CD4-positive, alpha-beta T cell treated with Interleukin-12 subunit alpha and Interleukin-12 subunit beta, for 1 hour (primary cell): ENCODE measurements around the gene THSD7A.
"Not testable (repeated sequence)": the region's sequence is repeated elsewhere in the genome, so short reads cannot be mapped to it uniquely, and the experiment has no call there.

Experiments used
- DNase-seq: peaks from one replicate; pipeline ENCODE4 v3.0.0-alpha.2; 2020

Gene THSD7A

DNA sequence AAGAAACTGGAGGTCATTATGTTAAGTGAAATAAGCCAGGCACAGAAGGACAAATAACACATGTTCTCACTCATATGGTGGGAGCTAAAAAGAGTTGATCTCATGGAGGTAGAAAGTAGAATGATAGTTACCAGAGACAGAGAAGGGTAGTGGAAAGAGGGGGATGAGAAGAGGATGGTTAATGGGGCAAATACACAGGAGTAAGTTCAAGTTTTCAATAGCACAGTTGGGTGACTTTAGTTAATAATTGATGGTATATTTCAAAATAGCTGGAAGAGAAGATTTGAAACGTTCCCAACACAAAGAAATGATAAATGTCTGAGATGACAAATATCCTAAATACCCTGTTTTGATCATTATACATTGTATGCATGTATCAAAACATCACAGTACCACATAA, 261.8 kb downstream of the THSD7A start:
- DNase-seq, result no peak

DNA sequence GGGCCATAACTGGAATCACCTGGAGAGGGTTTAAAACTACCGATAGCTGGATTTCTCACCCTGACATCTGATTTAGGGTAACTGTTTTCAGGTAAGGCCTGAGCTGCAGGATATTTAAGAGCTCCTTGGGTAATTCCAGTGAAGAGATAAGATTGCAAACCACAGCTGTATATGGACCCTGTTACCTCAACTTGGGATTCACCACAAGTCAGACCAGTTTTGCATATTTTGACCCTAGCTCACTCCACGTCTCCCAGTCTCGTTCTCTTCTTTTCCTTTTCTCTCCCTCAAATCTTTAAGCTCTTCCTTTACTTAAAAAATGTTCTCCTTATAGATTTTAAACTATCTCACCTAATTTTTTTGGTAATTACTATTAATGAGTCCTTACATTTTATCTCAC, 264.4 kb downstream of the THSD7A start:
- no peak for DNase-seq

DNA sequence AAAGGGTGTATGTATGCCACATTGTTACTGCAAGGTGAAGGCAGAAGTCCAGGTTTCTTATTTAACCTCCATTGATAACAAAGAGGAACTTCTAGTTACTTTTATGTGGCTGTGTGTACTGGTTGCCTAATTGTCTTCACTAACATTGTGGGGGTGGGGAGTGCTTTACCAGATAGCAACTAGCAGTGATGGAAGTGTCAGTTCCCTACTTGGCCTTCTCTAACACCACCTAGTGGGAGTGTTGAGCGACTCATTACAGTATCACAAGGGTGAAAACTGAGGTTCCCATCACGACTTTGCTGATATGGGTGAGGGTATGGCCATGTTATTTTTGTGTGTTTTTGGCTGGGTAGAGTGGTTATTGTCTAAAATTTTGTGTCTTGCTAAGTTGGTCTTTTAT, 274.4 kb downstream of the THSD7A start:
- no peak for DNase-seq

DNA sequence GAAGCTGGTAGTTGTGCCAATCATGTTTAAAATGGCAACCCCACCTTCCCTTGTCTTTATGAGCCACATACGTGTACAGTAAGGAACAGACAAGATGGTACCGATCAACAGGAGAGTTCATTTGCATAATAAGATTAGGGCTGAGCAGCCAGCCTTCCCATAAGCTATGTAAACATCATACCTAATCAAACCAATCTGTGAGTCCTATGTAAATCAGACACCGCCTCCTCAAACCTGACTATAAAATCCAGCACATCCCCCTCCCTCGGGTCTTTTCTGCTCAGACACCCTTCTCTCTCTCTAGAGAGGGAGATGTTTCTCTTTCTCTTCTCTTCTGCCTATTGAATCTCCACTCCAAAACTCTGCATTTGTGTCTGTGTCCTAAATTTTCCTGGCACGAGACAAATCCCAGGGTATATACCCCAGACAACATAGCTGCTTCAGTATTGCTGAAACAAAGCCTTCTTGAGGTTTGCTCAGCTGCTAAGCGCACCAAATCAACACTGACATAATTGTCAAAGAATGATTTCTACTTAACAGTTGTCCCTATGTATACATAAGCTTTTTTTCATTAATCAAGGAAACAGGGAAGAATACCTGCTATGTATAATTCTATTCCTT, 279.2 kb downstream of the THSD7A start:
- no peak for DNase-seq

DNA sequence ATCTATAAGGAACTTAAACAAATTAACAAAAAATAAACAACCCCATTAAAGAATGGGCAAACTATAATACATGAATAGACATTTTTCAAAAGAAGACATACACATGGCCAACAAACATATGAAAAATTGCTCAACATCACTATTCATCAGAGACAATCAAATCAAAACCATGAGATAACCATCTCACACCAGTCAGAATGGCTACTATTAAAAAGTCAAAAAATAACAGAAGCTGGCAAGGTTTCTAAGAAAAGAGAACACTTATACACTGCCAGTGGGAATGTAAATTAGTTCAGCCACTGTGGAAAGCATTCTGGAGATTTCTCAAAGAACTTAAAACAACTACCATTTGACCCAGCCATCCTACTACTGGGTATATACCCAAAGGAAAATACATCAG, 280.5 kb downstream of the THSD7A start:
- DNase-seq, result no peak

DNA sequence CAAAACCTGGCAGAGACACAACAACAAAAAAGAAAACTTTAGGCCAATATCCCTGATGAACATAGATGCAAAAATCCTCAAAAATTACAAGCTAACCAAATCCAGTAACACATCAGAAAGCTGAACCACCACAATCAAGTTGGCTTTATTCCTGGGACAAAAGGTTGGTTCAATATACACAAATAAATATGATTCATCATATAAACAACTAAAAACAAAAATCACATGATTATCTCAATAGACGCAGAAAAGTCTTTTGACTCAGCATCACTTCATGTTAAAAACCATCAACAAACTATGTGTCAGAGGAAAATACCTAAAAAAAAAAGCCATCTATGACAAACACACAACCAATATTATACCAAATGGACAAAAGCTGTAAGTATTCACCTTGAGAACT, 283.5 kb downstream of the THSD7A start:
- DNase-seq, result no peak

DNA sequence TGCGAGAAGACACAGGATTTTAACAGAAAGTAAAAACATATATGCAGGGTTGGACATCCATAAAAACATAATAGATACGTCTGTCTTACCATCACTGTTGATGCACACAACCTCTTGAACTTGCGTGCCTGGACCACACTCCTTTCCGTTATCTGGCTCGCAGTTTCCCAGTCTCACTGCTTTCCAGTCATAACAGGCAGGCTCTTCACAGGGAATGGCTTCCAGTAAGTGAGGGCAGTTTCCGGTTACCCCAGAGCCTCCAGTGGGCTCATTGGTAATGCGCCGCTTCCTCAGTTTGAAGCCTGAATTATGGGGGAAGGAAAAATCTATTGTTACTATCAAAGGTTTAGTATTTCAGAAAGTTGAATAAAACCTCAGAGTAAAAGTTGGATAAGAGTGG, 290.7 kb downstream of the THSD7A start:
- no peak for DNase-seq

DNA sequence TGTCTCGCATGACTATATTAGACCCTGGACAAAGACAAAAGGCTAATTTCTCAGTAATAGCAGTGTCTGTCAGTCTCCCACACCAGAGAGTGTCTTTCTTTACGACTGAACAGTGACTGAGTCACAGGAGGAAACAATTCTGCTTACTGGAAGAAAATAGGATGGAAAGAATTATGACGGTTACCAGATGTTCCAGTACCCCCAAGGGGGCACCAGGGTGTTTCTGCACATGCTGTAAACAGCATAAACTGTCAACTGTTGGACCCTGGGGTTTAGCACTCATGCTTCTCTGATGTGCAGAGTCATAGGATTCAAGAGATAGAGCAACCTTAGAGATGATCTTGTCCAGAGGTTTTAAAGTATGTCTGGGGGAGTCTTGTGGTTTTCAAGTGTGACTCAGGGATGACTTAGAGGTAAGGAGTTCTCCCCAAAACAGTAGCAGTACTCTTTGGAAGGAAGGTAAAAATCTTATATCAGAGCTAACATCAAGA, 291.7 kb downstream of the THSD7A start:
- DNase-seq, result no peak

DNA sequence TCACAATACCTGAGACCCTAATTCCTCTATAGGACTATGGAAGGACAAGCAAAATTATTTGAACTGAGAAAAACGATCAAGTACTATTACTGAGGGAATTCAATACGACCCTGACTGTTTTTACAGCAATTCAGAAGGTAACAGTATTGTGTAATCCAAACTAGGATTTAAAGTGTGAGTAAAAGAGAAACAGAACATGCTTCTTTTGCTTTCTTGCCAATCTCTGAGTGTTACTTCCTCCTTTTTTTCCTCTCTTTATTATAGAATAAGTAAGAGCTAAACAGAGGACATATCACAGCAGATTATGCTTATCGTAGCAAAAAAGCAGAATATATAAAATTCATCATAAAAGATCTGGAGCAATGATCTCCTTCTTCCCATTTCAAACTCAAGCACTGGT, 292.1 kb downstream of the THSD7A start:
- no peak for DNase-seq

DNA sequence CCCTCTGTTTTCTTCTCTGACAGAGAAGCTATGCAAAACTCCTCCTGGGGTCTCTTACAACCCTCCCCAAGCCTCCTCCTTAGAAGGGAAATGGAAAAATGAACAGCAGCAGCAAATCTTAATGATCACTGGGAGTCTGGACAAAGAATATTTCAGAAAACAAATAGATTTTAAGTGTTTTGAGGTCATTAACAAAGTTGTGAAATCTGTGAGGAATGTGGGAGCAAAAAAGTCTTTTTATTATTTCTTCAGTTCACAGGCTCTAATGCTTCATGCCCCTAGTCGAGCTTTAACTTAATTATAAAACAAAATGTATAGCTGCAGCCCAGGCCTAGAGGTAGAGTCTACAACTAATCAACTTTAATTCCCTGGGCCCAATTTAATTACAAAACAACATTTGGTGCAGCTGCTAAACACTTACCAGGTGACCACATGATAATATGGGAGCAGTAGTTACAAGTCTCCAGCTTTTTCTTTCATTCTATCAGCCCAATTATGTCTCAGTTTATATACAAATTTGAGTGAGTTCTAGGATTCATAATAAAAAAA, 293.2 kb downstream of the THSD7A start:
- DNase-seq, result no peak

DNA sequence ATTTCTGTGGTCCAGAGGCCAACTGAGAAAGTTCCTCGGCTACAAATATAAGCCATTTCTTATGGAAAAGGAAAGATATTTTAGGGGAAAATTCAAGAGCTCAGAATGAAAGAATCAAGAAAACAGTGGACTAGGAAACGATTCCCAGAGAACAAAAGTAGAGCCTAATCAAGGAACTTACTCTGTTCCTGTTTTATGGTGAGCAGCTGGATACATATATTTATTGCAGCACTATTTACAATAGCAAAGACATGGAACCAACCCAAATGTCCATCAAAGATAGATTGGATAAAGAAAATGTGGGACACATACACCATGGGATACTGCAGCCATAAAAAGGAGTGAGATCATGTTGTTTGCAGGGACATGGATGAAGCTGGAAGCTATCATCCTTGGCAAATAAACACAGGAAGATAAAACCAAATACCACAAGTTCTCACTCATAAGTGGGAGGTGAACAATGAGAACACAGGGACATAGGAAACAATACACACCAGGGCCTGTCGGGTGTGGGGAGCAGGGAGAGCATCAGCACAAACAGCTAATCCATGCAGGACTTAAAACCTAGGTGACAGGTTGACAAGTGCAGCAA, 298.7 kb downstream of the THSD7A start:
- DNase-seq, result no peak

DNA sequence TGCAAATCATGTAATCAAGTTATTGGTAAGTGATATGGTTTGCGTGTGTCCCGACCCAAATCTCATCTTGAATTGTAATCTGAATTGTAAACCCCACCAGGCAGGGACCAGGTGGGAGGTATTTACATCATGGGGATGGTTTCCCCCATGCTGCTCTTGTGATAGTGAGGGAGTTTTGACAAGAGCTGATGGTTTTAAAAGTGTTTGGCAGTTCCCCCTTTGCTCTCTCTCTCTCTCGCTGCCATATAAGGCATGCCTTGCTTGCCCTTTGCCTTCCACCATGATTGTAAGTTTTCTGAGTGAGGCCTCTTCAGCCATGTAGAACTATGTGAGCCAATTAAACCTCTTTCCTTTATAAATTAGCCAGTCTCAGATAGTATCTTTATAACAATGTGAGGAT, 302.6 kb downstream of the THSD7A start:
- DNase-seq, result no peak

DNA sequence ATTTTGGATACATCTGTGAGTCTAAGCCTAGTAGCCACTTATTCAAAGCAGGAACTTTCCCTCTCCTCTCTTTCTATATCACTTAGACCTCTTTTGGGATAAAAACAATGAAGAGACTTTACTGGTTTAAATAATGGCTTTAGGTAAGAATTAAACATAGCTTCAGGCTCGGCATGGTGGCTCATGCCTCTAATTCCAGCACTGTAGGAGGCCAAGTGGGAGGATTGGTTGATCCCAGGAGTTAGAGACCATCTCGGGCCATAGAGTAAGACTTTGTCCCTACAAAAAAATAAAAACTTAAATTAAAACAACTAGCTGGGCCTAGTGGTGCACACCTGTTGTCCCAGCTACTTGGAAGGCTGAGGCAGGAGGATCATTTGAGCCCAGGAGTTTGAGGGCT, 304.3 kb downstream of the THSD7A start:
- DNase-seq, result no peak

DNA sequence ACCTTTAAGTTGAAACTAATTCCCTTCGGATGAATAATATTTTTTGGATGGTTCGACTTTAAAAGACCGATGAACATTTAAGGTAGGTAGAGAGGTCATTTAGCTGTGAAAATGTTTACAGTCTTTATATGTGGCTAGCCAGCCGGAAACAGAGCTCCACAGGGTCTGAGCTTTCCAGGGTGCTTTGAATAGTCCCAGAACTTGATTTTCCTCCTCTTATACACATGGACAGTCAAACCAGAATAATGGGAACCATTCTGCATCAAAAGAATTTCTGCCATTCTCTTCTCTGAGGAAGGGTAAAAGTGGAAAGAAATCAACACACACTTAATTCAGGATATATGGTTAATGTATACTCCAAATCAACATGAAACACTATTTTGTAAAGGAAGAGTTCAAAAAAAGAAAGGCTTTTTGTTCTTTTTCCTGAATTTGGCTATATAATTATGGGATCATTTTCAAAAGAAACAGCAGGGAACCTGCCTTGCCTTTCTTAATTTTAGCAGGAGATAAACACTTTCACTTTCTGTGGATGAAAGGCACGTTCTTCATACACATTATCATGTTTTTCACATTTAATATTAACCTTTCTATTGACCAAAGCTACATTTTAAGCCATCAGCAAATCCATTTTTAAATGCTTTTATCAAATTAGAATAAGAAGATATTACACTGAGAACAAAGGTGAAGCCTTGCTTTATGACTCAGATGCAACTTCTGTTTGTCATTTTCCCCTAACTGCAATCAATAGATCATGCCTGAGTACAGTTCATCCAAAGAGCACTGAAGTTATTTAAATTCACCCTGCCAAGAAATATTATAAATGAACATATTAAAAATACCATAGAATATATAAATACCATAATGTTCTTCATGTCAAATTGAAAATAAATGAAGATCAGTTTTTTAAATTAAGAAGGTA, 307.3 kb downstream of the THSD7A start:
- DNase-seq, result no peak

DNA sequence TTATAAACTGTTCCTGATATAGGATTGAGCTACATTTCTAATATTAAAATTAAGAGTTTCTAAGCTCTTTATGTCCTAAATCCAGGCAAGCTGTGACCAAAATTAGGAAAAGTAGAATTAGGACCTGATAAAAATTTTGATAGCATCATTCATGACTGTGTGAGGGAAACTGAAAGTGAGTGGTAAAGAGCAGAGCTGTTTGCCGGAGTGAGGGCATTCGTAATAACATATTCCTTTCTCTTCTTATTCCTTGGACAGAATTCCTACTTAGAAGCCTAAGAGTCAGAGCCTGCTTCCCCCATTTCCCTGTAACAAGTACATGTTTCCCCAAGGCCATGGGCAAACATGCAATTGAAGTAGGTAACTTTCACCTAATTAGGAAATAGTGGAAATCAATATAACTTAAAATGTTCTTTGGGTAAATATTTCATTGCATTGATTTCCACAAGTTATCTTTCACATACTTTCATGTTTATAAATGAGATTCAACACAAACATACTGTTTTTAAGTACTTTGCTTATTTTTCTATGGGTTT, 310.0 kb downstream of the THSD7A start:
- not testable (repeated sequence) for DNase-seq

DNA sequence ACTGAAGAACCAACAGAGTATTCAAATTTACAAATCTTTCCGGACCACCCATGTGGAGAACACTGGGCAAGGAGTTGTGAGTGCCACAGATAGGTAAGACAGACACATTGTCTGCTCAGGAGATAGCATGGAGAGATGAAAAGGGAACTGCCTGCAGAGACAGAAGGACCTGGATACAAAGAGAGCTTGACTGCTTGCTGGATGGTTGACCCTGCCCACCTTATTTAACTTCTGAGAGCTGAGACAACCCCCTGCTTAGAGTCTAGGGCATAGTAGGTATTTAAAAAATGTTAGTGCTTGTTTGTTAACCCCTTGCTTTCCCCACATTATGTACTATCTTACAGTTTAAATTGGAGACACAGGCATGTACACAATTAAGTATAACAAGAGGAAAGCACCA, 314.1 kb downstream of the THSD7A start:
- DNase-seq, result no peak

DNA sequence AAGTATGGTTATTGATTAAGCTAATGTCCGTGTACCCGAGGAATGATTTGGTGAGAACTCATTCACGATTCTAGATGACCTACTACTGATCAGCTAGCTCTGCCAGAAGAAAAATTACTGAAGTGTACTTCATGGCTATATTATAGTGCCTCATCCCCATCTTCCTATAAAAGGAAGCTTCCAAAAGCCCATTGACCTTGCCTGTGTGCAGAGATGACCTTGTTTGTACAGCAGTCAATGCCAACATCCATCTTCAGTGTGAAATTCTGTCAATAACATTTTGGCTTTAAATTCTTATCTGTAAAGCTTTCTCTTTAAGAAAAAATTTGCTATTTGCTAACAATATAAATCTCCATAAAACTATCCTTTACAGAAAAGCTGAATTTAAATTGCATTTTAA, 315.7 kb downstream of the THSD7A start:
- no peak for DNase-seq

DNA sequence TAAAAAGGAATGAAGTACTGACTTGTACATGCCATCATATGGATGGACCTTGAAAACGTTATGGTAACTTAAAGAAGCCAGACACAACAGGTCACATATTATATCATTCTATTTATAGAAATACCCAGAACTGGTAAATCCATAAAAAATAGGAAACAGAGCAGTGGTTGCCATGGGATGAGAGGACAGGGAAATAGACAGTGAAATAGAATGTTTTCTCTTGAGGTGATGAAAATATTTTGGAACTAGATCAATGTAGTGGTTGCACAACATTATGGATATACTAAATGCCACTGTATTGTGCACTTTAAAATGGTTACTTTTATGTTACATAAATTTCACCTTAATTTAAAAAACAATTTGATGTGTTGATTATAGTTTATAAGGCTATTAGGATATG, 318.5 kb downstream of the THSD7A start:
- DNase-seq, result no peak

DNA sequence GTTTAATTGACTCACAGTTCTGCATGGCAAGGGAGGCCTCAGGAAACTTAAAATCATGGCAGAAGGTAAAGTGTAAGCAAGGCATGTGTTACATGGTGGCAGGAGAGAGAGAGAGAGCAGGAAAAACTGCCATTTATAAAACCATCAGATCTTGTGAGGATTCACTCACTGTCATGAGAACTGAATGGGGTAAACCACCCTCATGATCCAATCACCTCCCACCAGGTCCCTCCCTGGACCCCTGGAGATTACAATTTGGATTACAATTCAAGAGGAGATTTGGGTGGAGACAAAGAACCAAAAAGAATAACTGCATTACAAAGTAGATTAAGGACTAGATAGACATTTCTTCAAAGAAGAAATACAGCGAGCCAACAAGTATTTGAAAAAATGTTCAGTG, 324.1 kb downstream of the THSD7A start:
- DNase-seq, result no peak

DNA sequence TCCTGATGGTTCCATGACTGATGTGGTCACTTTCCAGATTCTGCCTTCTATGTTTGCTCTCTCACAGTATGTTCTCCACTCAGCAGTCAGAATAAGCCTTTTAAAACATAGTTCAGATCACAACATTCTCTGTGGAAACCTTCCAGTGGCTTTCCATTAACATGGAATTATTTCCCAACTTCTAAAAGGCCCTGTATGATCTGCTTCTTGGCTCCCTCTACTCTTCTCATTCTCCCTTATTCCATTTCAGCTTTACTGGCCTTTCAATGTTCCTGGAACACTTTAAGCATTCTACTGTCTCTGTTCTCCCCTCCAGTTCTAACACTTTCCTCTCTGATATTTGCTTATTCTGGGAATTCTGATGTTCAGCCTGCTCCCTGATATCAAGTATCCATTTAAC, 325.6 kb downstream of the THSD7A start:
- no peak for DNase-seq

DNA sequence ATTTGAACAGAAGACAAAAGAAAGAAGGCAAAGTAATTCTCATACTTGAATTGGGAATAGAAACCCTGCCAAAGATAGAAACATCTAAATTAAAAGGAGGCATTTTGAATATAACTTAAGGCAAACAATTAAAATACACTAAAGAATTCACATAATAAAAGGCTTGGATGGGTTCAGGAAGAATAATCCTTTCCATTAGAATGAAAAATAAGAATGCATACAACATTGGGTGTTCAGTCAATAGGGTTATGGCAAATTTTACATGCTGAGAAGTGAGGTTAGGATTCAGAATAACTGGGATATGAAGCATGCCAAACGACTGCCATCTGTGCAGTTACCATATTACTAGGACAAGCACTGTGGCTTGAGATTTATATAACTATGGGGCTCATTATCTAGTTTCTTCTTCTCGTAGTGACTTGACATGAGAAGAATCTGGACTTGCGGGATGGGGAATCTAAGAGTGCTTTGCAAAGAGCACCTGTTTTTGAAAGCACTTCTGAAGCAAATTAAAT, 326.5 kb downstream of the THSD7A start:
- DNase-seq, result no peak

DNA sequence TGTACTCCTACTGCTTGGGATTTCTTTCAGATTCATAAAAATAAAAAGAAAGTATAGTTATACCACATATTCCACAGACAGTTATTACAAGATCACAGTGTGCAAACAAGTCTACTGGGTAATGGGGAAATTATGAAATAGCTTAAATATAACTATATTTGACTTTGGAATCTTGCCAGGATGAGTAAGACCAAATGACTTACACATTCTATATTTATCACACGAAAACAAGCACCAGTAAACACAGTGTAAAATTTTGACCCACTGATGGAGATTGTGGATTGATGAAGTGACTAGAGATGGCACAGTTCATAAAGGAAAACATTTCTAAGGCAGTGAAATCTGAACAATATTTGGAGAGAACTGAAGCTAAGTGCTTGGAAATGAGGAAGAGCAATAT, 339.7 kb downstream of the THSD7A start:
- DNase-seq, result no peak

DNA sequence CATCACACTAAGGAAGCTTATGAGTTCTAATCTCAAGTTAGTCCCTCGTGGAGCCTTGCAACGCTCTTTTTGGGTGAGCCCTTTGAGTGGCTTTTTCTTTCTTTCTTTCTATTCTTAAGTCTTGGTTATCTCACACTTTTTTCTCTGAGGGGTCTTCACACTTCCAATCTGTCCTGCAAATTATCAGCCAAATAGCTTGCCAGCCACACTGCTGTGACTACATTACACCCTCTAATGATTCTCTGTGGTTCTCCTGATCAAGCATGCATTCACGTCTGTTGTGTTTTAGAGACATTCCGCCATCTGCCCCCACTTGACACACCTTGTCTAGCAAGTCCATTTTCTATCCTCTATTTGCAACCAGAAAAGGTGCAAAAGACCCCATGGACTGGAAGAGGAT, 340.2 kb downstream of the THSD7A start:
- no peak for DNase-seq
